HG03575 (cell line): ENCODE data around the gene EPHB2.

ENCODE experiments used
- ATAC-seq: cut with Tn5 transposase; IDR thresholded peaks from one replicate; pipeline ENCODE4 v1.9.1; 2021; ENCODE audit not compliant: unreplicated experiment, insufficient number of reproducible peaks, low FRiP score; ENCODE audit errors: extremely low read depth

EPHB2 gene

DNA sequence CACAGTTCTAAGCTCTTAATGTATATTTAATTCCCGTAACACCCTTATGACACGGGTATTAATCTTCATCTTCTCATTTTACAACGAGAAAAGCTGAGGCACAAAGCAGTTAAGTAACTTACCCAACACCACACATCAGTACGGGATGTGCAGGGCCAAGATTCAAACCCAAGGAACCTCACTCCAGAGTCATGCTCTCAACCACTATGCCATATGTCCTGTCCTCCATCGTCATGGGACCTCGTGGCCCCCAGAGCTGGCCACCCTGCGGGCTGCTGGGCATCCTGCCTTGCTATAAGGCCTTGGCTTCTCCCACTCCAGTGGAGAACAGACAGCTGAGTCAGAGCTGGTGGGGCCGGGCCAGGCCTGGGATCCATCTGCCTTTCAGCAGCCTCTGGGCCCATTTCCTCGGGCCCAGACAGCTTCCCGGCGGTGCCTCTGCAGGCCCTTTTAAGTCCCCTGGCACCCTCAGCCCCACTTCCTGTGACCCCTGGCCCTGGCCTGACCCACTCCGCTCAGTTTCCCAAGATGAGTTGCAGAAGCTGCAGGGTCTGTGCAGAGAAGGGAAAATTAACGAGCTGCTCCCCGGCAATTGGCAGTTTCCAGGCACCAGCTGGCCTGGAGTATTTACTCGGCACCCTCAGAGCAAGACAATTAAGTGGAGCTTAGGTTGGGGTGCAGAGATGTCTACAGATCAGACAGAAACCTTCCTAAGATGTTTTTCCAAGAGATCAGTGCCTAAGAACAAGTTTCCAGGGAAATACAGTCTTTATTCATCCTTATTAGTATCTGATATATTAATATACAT, 98.2 kb downstream of the EPHB2 start:
- no peak for ATAC-seq

DNA sequence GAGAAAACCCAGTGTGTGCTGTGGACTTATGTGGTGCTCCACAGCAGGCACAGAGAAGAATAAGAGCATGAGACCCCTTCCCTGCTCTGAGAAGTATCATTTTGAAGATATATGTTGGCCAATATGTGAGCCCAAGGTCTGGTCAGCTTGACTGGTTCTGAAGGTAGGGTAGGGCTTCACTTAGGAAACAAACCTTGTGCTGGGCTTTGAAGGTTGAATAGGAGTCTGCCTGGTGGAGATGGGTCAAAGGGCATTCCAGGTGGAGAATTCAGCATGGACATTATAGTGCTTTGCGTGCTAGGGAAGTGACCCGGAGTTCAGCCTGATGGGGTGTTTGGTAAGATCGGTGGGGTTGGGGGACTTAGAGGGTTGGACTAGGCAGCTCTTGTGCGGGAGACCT, 99.1 kb downstream of the EPHB2 start:
- ATAC-seq = no peak

DNA sequence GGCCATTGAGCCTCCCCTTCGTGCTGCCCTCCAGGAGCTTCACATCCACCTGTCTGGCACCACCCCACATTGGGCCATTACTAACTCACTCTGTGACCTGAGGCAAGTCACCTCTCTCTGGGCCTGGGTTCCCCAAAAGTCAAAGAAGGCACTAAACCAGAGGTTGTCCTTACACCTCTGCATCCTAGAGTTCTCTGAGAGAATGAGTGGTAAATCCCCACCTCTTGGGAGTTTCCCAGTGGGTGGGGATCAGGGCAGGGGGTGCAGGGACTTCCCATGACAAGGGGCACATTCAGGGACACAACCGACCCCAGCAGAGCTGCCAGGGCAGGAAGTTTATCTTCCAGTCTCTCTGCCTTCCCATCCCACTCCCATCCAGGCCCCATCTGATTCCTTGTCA, 99.7 kb downstream of the EPHB2 start:
- no peak for ATAC-seq

DNA sequence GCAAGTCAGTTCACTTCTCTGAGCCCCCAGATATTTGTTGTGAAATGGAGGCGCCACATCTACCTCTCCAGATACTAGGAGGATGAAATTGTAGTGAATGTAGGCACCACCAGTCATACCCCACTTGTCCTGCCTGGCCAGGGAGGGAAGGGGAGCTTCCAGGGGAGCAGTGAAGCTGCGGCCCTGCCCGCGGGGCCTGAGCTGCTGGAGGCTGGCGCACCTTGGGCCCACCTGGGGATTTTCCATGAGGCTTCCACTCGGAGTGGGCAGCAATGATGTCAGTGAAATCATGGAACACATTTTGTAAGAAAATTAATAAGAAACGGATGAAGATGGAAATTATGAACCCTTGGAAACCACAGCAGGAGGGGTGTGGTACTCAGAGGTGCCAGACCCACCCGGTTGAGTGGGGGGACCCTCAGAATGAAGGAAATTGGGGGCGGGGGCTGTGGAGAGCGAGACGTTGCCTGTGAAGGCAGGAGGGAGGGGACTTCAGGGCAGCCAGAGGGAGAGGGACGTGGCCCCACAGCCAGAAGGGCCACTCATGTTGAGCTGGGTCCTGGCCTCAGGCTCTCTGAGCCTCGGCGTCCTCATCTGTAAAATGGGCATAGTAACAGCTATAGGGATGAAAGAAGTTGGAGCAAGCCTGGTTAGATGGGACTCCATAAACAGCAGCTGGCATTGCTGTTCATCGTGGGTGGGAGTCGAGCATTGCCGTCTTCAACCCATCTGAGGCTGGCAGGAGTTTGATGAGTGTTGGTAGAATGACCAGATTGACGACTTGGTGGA, 101.6 kb downstream of the EPHB2 start:
- no peak for ATAC-seq

DNA sequence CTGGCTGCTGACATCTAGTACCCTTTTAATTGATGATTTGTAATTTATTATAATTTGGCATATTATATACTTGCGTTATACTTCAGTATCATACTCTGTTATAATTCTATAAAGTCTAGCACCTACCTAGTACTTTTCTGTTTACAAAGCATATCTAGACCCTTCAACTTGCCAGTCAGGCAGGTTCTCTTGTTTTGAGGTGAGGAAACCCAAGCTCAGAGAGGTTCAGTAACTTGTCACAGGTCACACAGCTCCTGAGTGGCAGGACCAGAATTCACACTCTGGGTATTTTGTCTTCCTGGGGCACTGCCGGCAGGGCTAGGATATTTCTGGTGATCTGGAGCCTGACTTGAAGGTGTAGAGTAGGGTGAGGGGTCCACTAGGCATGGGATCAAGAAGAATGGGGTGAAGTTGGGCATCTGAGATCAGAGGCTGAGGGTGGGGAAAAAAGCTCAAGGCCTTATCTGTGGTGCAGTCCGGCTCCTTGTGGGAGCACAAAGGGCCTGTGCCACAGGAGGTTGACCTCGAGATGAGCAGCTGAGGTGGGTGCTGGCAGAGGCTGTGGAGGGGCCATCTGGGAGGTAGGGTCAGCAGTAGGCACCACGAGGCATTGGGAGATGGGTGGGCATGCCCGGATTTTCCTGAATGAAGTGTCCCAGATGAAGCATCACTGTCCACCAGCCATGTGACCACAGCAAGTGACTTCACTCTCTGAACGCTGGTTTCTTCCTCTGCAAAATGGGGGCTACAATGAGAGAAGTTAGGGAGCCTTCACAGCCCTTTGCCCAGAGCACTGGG, 102.6 kb downstream of the EPHB2 start:
- ATAC-seq = no peak

DNA sequence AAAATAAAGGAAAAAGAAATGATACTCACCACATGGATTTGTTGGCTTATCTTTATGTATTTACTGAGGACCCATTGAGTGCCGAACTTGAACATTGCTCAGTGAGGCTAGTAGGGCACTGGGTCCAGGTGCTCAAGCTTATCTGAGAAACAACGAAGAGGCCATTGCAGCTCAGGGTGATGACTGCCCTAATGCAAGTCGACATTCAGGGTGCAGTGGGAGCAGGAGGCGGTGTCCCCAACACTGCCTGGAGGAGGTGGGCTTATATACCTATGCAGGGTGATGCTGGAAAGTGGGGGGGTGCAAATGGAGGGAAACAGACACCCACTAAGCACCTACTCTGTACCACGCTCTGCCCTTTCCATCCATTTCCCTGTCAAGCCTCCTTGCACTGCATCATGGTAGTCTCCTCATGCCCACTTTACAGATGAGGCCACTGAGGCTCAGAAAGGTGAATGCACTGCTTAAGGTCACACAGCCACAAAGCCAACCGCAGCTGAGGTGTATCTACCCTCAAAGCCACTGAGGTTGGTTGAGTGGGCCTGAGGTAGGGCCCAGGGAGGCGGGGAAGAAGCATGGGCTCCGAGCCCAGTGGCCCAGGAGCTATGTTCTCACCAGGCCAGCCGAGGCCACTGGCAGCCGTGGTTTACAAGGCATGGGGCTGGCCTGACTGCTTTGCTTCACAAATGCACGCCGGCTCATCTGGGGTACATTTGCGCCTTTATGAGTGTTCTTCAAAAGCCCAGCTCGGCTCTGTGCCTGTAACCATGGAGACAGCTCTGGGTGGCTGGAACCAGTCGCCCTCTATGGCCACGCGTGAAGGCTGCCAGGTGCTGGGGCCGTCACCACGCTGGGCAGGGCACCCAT, 103.8 kb downstream of the EPHB2 start:
- no peak for ATAC-seq

DNA sequence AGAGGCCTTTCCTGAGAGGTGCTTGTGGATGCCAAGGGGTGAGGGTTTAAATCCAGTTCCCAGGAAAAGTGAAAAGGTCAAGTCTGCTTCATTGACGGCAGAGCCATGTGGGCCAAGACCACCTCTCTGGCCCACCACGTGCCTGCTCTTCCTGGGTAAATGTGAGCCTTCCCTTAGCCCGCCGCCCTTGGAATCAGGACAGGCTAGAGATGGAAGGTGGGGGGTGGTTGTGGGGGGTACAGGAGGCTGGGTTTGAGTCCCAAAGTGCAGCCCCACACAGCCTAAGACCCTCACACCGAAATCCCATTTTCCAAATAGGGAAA, 104.4 kb downstream of the EPHB2 start:
- ATAC-seq = no peak

DNA sequence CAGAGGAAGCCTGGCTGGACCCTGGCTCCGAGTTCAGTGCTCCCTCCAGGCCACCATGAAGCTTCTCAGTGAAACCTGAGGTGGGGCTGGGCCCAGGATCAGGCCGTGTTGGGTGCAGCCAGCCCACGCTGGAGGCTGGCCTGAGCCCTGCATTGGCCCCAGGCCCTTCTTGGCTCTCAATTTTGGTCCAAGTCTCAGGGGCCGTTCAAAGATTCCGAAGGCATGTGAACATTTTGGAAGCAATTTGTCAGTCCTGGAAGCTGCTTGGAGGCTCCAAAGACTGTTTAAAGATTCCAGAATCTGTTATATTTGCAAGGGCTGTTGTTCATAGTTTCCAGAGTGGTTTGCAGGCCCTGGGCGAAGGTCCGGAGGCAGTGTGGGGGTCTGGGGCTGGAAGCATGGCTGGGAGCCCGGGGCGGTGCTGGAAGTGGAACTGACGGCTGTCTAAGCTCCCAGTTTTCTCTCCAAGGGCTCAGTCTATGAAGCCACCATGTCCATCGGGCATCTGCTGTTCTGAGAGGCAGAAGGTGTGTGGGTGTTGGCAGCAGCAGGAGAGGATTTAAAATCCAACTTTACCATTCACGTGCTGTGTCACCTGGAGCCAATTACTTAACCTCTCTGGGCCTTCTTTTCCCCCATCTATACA, 104.9 kb downstream of the EPHB2 start:
- no peak for ATAC-seq

DNA sequence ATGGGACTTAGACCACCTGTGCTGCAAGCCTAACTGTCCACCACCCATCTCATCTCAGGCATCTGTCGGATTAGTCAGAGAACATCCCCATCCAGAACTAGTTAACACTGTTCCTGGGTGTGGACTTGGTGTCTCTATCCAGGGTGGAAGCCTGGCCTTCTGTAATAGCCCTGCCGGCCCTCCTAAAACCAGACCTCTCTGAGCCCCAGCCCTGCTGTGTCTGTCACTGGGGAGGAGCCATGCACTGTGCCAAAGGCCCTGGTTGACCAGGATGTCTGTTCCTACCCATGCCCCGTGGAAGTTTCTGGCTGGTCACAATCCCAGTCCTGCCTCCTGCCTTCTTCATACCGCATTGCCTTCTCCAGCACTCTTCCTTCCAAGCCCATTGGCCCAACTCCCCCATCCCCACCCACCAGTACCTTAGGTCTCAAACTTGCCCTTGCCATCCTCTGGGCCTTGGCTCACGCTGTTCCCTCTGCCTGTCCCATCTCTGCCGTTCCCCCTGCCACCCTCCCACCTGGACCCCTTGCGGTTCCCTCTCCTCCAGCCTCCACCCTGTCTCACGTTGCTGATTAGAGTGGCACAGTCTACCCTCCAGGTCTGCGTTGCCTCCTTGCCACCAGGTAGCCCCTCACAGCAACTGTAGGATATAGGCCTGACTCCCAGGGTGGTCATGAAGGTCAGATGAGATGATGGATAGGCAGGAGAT, 105.6 kb downstream of the EPHB2 start:
- ATAC-seq = no peak

DNA sequence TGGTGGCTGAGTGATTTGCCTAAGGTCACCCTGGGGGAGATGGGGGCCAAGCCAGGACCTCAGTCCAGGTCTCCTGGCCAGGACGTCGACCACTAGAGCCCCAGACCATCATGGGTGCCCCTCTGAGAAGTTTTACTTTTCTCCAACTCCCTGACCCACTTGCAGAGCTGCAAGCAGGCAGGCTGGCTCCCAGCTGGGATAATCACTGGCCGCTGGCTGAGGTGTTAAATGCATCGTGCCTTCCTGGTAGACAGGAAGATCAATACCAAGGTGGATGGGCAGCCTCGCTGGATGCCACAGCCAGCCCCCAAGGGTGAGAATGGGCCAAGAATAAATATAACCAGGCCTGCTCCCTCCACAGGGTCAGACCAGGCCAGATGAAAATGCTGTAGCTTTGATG, 106.2 kb downstream of the EPHB2 start:
- no peak for ATAC-seq

DNA sequence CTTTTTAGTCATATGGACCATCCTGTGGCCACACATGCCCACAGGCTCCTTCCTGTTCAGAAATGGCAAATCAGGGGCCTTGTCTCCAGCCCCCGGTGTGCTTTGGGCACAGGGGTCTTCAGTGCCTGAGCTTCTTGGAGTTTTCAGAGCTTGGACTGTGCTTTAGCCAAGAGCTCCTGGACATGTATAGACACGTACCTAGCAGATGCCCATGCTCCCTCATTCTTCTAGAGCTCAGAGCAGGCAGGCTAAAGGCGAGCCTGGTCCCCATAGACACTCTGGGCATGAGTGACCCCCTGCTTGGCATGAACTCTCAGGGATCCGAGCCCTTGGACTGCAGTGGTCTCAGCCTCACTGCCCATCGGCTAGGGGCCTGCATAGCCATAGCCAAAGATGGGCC, 106.8 kb downstream of the EPHB2 start:
- no peak for ATAC-seq

DNA sequence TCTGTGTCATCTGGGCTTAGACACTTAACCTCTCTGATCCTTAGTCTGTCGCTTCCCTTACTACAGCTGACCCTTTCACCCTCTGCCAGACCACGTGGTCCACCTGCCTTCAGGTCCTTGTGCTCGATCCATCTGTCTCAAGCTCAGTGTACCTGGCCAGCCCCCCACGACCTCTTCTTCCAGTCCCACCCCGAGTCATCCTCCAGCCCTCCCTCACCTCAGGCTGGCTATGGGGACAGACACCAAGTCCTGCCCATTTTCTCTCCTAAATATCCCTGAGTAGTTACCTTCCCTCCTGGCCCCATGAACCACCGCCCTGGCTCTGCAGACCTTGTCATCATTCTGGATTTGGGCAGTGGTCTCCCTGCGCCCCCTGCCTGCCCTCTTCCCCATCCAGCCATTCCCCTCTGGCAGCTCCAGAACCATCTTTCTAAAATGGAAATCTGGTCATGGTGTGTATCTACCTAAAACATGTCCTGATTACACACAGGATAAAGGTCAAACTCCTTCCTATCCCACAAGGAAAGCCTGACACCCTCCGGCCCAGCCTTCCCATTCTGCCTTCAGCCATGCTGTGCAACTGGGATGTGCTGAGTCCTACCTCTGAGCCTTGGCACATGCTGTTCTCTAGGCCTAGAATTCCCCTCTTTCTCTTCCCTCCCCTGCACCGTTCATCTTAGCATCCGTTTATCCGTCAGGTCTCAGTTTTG, 107.6 kb downstream of the EPHB2 start:
- no peak for ATAC-seq

DNA sequence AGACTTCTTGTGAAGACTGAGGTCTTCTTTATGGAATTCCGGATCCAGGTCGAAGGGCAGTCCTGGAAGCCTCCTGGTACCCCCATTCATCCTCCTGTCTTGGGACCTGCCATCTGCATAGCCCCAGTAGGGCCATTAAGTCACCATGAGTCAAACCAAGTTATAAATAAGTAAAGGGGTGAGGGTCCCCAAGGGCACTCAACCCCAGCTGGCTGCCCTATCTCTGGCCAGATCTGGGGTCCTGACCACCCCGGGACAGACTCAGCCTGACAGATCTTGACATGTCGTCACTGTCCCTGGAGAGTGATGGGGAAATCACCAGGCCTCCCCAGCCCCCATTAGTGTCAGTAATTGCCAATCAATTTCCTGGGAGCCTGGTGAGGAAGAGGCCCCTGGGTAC, 108.7 kb downstream of the EPHB2 start:
- no peak for ATAC-seq

DNA sequence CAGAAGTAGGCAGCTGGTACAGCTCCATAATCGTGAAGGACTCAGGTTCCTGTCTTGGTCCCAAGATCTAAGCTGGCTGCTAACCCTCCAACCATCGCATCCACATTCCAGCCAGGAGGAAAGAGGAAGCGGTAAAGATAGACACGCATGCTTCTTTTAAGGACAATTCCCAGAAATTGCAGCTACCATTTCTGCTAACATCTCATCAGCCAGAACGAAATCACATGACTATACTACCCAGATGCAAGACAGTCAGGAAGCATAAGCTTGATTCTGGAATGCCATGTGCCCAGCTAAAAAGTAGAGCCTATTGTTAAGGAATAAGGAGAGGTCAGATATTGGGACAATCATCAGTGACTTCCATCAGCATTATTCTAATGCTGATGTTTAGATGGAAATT, 110.4 kb downstream of the EPHB2 start:
- no peak for ATAC-seq

DNA sequence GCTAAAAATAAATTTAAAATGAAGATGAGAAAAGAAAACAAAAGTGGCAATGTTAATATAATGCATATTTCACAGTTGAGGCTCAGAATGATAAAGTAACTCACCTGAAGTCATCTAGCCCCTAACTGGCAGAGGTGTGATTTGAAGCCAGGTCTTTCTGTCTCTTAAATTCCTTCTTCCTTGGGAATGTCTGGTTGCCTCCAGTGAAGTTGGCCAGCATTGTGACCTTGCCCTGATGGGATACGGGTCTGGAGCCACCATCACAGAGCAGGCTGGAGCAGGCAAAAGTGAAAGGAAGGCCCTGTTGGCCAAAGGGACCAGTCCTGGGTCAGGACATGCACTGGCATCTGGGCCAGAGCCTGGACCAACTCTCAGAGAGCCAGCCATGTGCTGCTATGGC, 111.7 kb downstream of the EPHB2 start:
- no peak for ATAC-seq

DNA sequence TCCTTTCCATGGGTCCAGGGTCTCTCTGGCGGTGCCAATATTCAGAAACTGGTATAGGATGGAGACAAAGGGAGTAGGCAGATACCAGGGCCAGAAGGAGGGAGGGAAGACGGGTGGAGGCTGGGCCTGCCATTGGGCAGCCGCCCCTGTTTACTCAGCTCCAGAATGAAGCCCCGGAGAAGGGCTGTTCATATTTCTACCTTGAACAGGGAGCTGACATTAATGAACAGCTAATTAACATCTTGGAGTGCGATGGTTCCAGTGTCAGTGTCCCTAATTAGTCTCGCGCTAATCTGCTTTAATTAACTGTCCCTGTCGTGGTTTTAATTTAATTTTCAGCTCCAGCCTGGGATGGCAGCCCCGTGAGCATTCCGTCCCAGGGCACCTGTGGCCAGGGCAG, 113.8 kb downstream of the EPHB2 start:
- ATAC-seq = no peak

DNA sequence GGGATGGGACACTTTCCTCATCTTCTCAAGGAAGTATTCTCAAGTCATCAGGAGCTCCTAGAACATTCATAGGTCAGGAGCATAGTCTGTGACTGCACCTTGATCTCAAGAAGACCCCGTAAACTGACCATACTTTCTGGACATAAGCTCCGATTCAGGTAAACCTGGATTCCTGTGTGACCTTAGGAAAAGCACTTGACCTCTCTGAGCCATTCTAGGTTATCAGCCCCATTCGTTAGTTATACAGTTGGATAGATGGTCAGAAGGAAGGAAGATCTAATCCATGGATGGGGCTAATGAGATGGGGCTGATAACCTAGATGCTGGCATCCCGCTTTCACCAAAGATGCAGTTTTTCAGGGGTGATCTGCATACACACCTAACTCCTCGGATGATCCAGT, 114.3 kb downstream of the EPHB2 start:
- no peak for ATAC-seq
